Measurements from ENCODE around the gene PRR23E. TPM values are rescaled to one million over a fixed set of nuclear protein-coding genes. Genes with fewer than 3 reads are reported as not detected.
A peak's percentile ranks its signal among the peaks of the same experiment; 100 is the strongest.

PRR23E gene
- total and polyA plus RNA-seq, 10 of the 15 experiments (the other 5 are each of a cell fraction or from before 2014, with no cell fraction given): not detected

DNA sequence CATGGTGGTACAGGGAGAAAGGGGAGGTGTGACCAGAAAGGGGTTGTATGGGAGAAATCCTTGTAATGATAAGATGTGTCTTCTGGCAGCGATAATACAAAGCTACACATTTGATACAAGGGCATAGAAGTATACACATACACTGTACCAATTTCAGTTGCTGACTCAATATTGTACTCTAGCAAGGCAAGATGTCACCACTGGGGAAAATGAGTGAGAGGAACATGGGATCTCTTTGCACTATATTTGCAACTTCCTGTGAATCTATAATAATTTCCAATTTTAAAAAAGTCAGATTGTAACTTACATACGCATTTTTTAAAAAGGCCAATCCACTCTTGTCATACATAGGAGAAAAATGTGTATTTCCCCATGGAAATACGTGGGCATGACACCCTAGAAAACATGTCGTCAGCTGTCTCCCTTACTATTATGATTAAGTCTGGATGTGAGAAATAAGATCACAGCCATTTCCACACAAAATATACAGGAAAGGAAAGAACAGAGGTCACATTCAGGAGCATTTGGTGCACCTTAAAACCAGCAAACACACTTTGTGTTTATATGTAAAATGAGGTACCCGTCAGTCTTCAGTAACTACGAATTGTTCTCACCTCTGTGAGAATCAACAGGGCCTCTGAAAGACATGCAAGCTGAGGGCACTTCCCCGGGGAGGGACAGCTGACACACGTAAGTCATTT is 22.9 kb downstream of the PRR23E start (continued):
- TF ChIP-seq, protein P1, sequence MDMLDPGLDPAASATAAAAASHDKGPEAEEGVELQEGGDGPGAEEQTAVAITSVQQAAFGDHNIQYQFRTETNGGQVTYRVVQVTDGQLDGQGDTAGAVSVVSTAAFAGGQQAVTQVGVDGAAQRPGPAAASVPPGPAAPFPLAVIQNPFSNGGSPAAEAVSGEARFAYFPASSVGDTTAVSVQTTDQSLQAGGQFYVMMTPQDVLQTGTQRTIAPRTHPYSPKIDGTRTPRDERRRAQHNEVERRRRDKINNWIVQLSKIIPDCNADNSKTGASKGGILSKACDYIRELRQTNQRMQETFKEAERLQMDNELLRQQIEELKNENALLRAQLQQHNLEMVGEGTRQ (IDR thresholded peaks at IDR 0.05; ENCODE audit: borderline replicate concordance, low read depth, low read length): no peak; the same call in 1 of the 2 replicates
- TF ChIP-seq CBFB (IDR thresholded peaks at IDR 0.05; ENCODE audit: low read depth): 0 out of 2 replicates have a peak, but pooled peaks have one; percentile 11
- TF ChIP-seq RELA (IDR thresholded peaks at IDR 0.05; ENCODE audit: borderline replicate concordance, partially characterized antibody): peak; percentile 31
- TF ChIP-seq EZH2 (IDR thresholded peaks at IDR 0.05; ENCODE audit: borderline replicate concordance, control insufficient read depth, low read depth, low read length): no peak
- TF ChIP-seq SRF (IDR thresholded peaks at IDR 0.05; ENCODE audit: low read depth in 2 of 2, low read length in 2 of 2): no peak
- TF ChIP-seq NFIC (IDR thresholded peaks at IDR 0.05; ENCODE audit: low read depth, low read length): 0 out of 2 replicates have a peak, but pooled peaks have one; percentile 34
- TF ChIP-seq RUNX3 (IDR thresholded peaks at IDR 0.05; ENCODE audit: low read length): peak; percentile 42; the same call in 1 of the 2 replicates
- TF ChIP-seq SMAD5 (IDR thresholded peaks at IDR 0.05; ENCODE audit: low read depth): peak; percentile 51; the same call in 1 of the 2 replicates
- peak; percentile 31 for TF ChIP-seq KLF5 (IDR thresholded peaks at IDR 0.05; ENCODE audit: partially characterized antibody)
- TF ChIP-seq CREM (IDR thresholded peaks at IDR 0.05; ENCODE audit: low read depth): peak; percentile 10
- TF ChIP-seq RAD51 (IDR thresholded peaks at IDR 0.05): peak; percentile 59
- peak; percentile 13; the same call in 1 of the 2 replicates for TF ChIP-seq TCF7 (IDR thresholded peaks at IDR 0.05; ENCODE audit: borderline replicate concordance)
- no peak for TF ChIP-seq SMC3 (IDR thresholded peaks at IDR 0.05; ENCODE audit: borderline replicate concordance, low read length)
- 0 out of 2 replicates have a peak, but pooled peaks have one; percentile 13 for TF ChIP-seq HDGF (IDR thresholded peaks at IDR 0.05)
- TF ChIP-seq EED (IDR thresholded peaks at IDR 0.05; ENCODE audit: low read depth): peak; percentile 28; the same call in 1 of the 2 replicates
- TF ChIP-seq, protein P2, sequence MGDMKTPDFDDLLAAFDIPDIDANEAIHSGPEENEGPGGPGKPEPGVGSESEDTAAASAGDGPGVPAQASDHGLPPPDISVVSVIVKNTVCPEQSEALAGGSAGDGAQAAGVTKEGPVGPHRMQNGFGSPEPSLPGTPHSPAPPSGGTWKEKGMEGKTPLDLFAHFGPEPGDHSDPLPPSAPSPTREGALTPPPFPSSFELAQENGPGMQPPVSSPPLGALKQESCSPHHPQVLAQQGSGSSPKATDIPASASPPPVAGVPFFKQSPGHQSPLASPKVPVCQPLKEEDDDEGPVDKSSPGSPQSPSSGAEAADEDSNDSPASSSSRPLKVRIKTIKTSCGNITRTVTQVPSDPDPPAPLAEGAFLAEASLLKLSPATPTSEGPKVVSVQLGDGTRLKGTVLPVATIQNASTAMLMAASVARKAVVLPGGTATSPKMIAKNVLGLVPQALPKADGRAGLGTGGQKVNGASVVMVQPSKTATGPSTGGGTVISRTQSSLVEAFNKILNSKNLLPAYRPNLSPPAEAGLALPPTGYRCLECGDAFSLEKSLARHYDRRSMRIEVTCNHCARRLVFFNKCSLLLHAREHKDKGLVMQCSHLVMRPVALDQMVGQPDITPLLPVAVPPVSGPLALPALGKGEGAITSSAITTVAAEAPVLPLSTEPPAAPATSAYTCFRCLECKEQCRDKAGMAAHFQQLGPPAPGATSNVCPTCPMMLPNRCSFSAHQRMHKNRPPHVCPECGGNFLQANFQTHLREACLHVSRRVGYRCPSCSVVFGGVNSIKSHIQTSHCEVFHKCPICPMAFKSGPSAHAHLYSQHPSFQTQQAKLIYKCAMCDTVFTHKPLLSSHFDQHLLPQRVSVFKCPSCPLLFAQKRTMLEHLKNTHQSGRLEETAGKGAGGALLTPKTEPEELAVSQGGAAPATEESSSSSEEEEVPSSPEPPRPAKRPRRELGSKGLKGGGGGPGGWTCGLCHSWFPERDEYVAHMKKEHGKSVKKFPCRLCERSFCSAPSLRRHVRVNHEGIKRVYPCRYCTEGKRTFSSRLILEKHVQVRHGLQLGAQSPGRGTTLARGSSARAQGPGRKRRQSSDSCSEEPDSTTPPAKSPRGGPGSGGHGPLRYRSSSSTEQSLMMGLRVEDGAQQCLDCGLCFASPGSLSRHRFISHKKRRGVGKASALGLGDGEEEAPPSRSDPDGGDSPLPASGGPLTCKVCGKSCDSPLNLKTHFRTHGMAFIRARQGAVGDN (IDR thresholded peaks at IDR 0.05): peak; percentile 62; the same call in 1 of the 2 replicates
- peak; percentile 57; the same call in 1 of the 2 replicates for TF ChIP-seq ZBED1 (IDR thresholded peaks at IDR 0.05; ENCODE audit: borderline replicate concordance)
- no peak for TF ChIP-seq NFYB (IDR thresholded peaks at IDR 0.05; ENCODE audit: insufficient read depth, low read depth, low read length)
- TF ChIP-seq JUNB (IDR thresholded peaks at IDR 0.05): peak; percentile 81
- no peak for TF ChIP-seq KAT2A (conservative IDR thresholded peaks at IDR 0.05; ENCODE audit: control insufficient read depth, low read depth, low read length)
- TF ChIP-seq, protein P3, sequence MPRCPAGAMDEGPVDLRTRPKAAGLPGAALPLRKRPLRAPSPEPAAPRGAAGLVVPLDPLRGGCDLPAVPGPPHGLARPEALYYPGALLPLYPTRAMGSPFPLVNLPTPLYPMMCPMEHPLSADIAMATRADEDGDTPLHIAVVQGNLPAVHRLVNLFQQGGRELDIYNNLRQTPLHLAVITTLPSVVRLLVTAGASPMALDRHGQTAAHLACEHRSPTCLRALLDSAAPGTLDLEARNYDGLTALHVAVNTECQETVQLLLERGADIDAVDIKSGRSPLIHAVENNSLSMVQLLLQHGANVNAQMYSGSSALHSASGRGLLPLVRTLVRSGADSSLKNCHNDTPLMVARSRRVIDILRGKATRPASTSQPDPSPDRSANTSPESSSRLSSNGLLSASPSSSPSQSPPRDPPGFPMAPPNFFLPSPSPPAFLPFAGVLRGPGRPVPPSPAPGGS (IDR thresholded peaks at IDR 0.05; ENCODE audit: borderline replicate concordance, insufficient read depth, low read depth, low read length, poor library complexity, severe bottlenecking): no peak
- 0 out of 2 replicates have a peak, but pooled peaks have one; percentile 48 for TF ChIP-seq JUND (IDR thresholded peaks at IDR 0.05; ENCODE audit: low read depth, low read length)
- TF ChIP-seq CREB1 (IDR thresholded peaks at IDR 0.05; ENCODE audit: low read depth): 0 out of 2 replicates have a peak, but pooled peaks have one; percentile 9
- peak; percentile 41; the same call in 1 of the 2 replicates for TF ChIP-seq IRF4 (IDR thresholded peaks at IDR 0.05; ENCODE audit: low read depth, low read length)
- peak; percentile 6; the same call in 1 of the 2 replicates for TF ChIP-seq MTA3 (IDR thresholded peaks at IDR 0.05; ENCODE audit: borderline replicate concordance, low read length)
